CD4-positive, alpha-beta T cell (primary cell): ENCODE measurements around the gene RAD18. TPM values are rescaled to one million over a fixed set of nuclear protein-coding genes. Genes with fewer than 3 reads are reported as not detected.

Source experiments
- ATAC-seq: fragments of 200-7000 bp; cut with Tn5 transposase; one replicate; pipeline ENCODE4 v1.10.0; 2022; ENCODE audit warnings: mild to moderate bottlenecking; ENCODE audit not compliant: poor library complexity
- CTCF ChIA-PET: fragments of 350-600 bp; sonication (Branson Sonifier 250); formaldehyde crosslinking; loops from one replicate; lab custom pipeline; 2021; ENCODE audit warnings: antibody characterized with exemption, inconsistent platforms; lab: Charles Lee
- POLR2A ChIA-PET: fragments of 350-600 bp; sonication (Branson Sonifier 250); formaldehyde crosslinking; loops from one replicate; lab custom pipeline; 2021; ENCODE audit warnings: antibody characterized with exemption, inconsistent platforms; lab: Charles Lee
- DNase-seq, 14 experiments: peaks; one replicate each; pipeline ENCODE4 v3.0.0-alpha.2; 2013 to 2020; ENCODE audit warnings: mixed read lengths in 2 of 14
- H3K27ac ChIP-seq, 2 donors: one replicate each; pipeline versions ENCODE4 v1.5.1 to v1.7.0; 2013; ENCODE audit warnings: low read length in 2 of 2, low read depth in 1 of 2, mild to moderate bottlenecking in 1 of 2
- H3K27me3 ChIP-seq, 2 experiments: 1 replicate in 1 of 2; 2 replicates in 1 of 2; pipeline versions ENCODE4 v1.6.1 to v1.7.0; 2013; ENCODE audit warnings: low read length in 2 of 2, control low read depth in 1 of 2, mild to moderate bottlenecking in 1 of 2, moderate library complexity in 1 of 2; ENCODE audit not compliant: insufficient read depth in 2 of 2, control insufficient read depth in 1 of 2
- H3K36me3 ChIP-seq: one replicate; pipeline ENCODE4 v1.6.1; 2013; ENCODE audit warnings: low read length, control low read depth; ENCODE audit not compliant: insufficient read depth
- H3K4me1 ChIP-seq: one replicate; pipeline ENCODE4 v1.6.1; 2013; ENCODE audit warnings: low read length, control low read depth; ENCODE audit not compliant: insufficient read depth
- H3K4me3 ChIP-seq: one replicate; pipeline ENCODE4 v1.5.1; 2013; ENCODE audit warnings: mild to moderate bottlenecking, low read length, moderate library complexity
- H3K9me3 ChIP-seq, 2 experiments: 1 replicate in 1 of 2; 2 replicates in 1 of 2; pipeline versions ENCODE4 v1.6.1 to v1.7.0; 2013; ENCODE audit warnings: low read length in 2 of 2, mild to moderate bottlenecking in 2 of 2, control low read depth in 1 of 2, moderate library complexity in 1 of 2; ENCODE audit not compliant: control insufficient read depth in 1 of 2, insufficient read depth in 1 of 2
- H3K27ac Mint-ChIP-seq: one replicate; pipeline ENCODE4 v1.8.0; 2020; ENCODE audit warnings: mixed read lengths
- H3K27me3 Mint-ChIP-seq: one replicate; pipeline ENCODE4 v1.8.0; 2021; ENCODE audit warnings: mixed read lengths
- H3K36me3 Mint-ChIP-seq: one replicate; pipeline ENCODE4 v1.8.0; 2021; ENCODE audit warnings: low read depth, mixed read lengths
- H3K4me1 Mint-ChIP-seq: one replicate; pipeline ENCODE4 v1.8.0; 2021; ENCODE audit warnings: low read depth, mixed read lengths
- H3K4me3 Mint-ChIP-seq: one replicate; pipeline ENCODE4 v1.8.0; 2020; ENCODE audit warnings: mild to moderate bottlenecking, mixed read lengths
- H3K9me3 Mint-ChIP-seq: one replicate; pipeline ENCODE4 v1.8.0; 2020; ENCODE audit warnings: mixed read lengths
- intact Hi-C, 2 experiments: fragments of 100-400 bp; cut with DNase I in 1 of 2; cut with micrococcal nuclease in 1 of 2; formaldehyde crosslinking; loops; one replicate each; pipeline versions ENCODE4 v1.15.1 to v1.9.0; 2023 to 2025; cut with DNase I, micrococcal nuclease
- total RNA-seq, 174 experiments: library from RNA in 2 of 174; stranded (reverse) in 2 of 174; gene quantifications; one replicate each; pipeline ENCODE4 v1.2.3 and lab custom pipeline; 2021 to 2026
- TF ChIP-seq, protein P1 (sequence below): fragments of 200-600 bp; IDR thresholded peaks from one replicate; pipeline ENCODE4 v1.8.0; 2022; ENCODE audit warnings: antibody characterized with exemption, mild to moderate bottlenecking

The RAD18 gene
- total RNA-seq, 2 experiments from 2014 or later = 9.6 to 10.0 TPM

DNA sequence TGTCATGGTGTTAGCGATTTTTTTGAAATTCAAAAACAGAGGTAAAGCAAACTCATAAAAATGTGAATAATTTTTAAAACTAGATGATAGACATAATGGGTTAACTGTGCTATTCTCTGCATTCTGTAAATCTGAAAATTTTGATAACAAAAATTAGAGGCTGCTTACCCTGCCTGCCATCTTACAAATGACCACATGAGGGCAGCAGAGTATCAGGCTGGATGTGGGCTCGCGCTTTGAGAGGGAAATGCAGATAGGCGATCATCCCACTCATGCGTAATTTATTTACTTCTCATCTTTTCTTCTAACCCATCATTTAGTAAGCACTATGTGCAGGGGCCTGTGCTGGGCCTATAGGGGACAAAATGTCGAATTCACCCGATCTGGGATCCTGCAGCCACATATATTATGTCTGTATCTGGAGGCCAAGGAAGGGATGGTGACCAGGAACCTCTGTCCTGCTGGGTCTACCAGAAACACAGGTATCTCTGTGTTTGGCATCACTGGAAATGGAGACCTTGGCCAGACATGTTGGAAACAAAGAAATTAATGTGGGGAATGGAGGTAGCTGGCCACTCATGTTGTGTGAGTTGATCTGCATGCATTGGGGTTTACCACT, 7.8 kb upstream of the RAD18 start:
- H3K9me3 Mint-ChIP-seq = no peaks in the 10 kb centered on the region
- CTCF ChIA-PET = interaction anchor here (1.1 to 4.9 kb wide), 2 partner anchors 17 to 332 kb away, joined by 3 to 26 read pairs; no protein-coding TSS in a partner anchor
- H3K27me3 Mint-ChIP-seq = peaks cover 35% of the 10 kb centered on the region
- no peaks in the 10 kb centered on the region for H3K4me1 Mint-ChIP-seq
- ATAC-seq = peak; percentile 98
- POLR2A ChIA-PET = no interaction called here
- no peak overlapping the region for H3K4me3 ChIP-seq
- H3K9me3 ChIP-seq = no peaks in the 10 kb centered on the region
- H3K36me3 Mint-ChIP-seq = no peaks in the 10 kb centered on the region
- H3K27me3 ChIP-seq = peaks cover 0 to 4% of the 10 kb centered on the region in 2 experiments
- H3K27ac Mint-ChIP-seq = no peak overlapping the region
- no peak overlapping the region for H3K27ac ChIP-seq
- TF ChIP-seq, protein P1, sequence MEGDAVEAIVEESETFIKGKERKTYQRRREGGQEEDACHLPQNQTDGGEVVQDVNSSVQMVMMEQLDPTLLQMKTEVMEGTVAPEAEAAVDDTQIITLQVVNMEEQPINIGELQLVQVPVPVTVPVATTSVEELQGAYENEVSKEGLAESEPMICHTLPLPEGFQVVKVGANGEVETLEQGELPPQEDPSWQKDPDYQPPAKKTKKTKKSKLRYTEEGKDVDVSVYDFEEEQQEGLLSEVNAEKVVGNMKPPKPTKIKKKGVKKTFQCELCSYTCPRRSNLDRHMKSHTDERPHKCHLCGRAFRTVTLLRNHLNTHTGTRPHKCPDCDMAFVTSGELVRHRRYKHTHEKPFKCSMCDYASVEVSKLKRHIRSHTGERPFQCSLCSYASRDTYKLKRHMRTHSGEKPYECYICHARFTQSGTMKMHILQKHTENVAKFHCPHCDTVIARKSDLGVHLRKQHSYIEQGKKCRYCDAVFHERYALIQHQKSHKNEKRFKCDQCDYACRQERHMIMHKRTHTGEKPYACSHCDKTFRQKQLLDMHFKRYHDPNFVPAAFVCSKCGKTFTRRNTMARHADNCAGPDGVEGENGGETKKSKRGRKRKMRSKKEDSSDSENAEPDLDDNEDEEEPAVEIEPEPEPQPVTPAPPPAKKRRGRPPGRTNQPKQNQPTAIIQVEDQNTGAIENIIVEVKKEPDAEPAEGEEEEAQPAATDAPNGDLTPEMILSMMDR = peak; percentile 96
- no peak overlapping the region for H3K4me3 Mint-ChIP-seq
- peaks cover 4% of the 10 kb centered on the region for H3K4me1 ChIP-seq
- intact Hi-C loops = loop anchor here (1.0 to 5.0 kb wide), 5 partner anchors 17 to 452 kb away; no protein-coding TSS in a partner anchor
- peak; percentile 58 to 87 (median 69) for DNase-seq
- no peaks in the 10 kb centered on the region for H3K36me3 ChIP-seq

DNA sequence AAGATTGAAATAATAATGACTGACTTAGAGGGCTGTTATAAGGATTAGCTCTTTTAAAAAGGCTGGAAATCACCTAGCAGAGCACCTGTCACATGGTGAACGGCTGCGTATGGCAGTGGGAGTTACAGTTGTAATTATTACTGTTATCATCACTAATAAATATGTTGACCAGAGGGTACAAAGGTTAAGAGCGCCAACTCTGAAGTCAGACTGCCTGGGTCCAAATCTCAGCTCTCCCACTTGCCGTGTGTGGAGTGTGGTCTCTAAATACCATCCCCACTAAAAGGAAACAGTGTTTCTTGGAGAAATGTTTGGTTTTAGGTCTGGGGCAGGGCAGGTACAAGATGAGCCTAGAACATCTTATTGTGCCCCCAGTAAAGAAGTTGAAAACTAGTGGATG, 6.0 kb upstream of the RAD18 start:
- H3K4me1 Mint-ChIP-seq = peaks cover under 1% of the 10 kb centered on the region
- ChIA-PET CTCF (interaction anchor here (4.9 kb wide), 1 partner anchor 333 kb away, joined by 26 read pairs; no protein-coding TSS in a partner anchor), POLR2A (no interaction called here)
- H3K27ac Mint-ChIP-seq = no peak overlapping the region
- Histone ChIP-seq H3K27ac (no peak overlapping the region), H3K9me3 (no peaks in the 10 kb centered on the region), H3K4me1 (peaks cover 4% of the 10 kb centered on the region), H3K4me3 (no peak overlapping the region), H3K36me3 (no peaks in the 10 kb centered on the region), H3K27me3 (peaks cover 0 to 4% of the 10 kb centered on the region in 2 experiments)
- no peak overlapping the region for H3K4me3 Mint-ChIP-seq
- intact Hi-C loops = loop anchor here in 1 of 2 experiments (5.0 kb wide), 3 partner anchors 388 to 1353 kb away; partner anchors contain the start of gene SEC13
- peaks cover 24% of the 10 kb centered on the region for H3K27me3 Mint-ChIP-seq
- no peaks in the 10 kb centered on the region for H3K9me3 Mint-ChIP-seq
- TF ChIP-seq, protein P1 = no peak
- no peaks in the 10 kb centered on the region for H3K36me3 Mint-ChIP-seq
- DNase-seq (no peak), ATAC-seq (no peak)

- Histone ChIP-seq H3K4me1 (peaks cover 8% of the 10 kb centered on the region), H3K36me3 (no peaks in the 10 kb centered on the region), H3K27me3 (peaks cover 0 to 4% of the 10 kb centered on the region in 2 experiments), H3K4me3 (no peak overlapping the region), H3K27ac (no peak overlapping the region), H3K9me3 (no peaks in the 10 kb centered on the region)
- H3K9me3 Mint-ChIP-seq = no peaks in the 10 kb centered on the region
- H3K4me1 Mint-ChIP-seq = peaks cover 6% of the 10 kb centered on the region
- ChIA-PET CTCF (interaction anchor here (4.9 kb wide), 1 partner anchor 334 kb away, joined by 26 read pairs; no protein-coding TSS in a partner anchor), POLR2A (no interaction called here)
- TF ChIP-seq, protein P1 = no peak
- no peak overlapping the region for H3K4me3 Mint-ChIP-seq
- DNase-seq (peak in 1 of 14 experiments; percentile 3), ATAC-seq (no peak)
- intact Hi-C loops = loop anchor here in 1 of 2 experiments (5.0 kb wide), 3 partner anchors 389 to 1354 kb away; partner anchors contain the start of gene SEC13
- H3K36me3 Mint-ChIP-seq = peaks cover 1% of the 10 kb centered on the region
- H3K27ac Mint-ChIP-seq = no peak overlapping the region
- H3K27me3 Mint-ChIP-seq = peaks cover 23% of the 10 kb centered on the region
Measured at GRCh38 chr3:8968375-8968882, 5.2 kb upstream of the RAD18 start.
